Activated CD4-positive, CD25-positive, alpha-beta regulatory T cell treated with anti-CD3 and anti-CD28 coated beads, Interleukin-2, amount 50 U/mL, for 24 hours (primary cell): ENCODE data around the gene ZBTB24.

ENCODE experiments used
- ATAC-seq, 2 donors: fragments of 150-1000 bp; cut with Tn5 transposase; one replicate each; pipeline ENCODE4 v1.10.0; 2021; ENCODE audit warnings: mild to moderate bottlenecking in 1 of 2, moderate library complexity in 1 of 2

ZBTB24 gene

GRCh38 chr6:109449064-109449794 is 33.8 kb downstream of the ZBTB24 start:
- ATAC-seq = peak in 1 of 2 donors; percentile 3

DNA sequence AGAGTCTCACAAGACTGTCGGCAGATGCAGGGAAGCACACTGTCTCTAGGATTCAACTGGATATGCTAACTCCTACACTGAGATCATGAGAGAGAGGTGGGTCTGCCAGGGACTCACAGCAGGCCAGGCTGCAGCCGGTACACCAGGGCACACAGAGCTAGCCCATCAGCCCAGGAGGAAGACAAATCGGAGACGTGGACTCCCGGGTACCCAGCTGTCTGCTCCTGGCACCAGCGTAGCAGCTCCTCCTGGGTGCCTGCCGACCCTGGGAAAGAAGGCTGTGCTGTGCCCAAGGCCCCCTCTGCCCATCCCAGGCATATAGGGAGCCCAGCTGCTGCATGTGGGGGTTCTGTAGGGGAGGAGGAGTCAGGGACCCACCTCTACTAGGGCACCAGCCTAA is 34.4 kb downstream of the ZBTB24 start:
- ATAC-seq = no peak

DNA sequence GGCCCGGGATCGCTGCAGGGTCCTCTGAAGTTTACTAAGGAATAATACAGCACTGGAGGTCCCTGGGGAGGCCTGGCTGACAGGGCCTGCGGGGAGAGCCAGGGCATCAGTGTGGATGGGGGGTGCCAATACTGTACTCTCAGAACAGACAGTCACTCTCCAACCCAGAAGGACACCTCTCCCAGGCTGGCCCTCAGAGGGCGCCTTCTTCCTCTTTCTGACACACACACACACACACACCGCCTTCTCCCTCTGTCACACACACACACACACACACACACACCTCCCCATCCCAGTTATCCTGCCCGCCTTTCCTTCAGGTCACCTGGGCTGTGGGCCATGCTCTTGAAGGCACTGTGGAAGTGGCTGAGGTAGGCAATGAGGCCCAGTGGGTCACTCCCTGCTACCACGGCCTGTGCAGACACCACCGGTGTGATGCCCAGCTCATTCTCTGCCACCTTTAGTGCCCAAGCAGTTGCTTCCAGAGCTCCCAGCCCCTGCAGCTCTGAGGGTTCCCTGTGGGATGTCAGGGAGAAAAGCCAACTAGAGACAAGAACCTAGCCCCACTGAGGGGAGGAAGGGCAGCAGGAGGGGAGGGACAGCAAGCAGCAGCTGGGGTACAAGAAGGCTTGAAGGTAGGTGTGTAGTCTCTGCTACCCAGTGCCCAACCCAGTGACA is 35.0 kb downstream of the ZBTB24 start:
- ATAC-seq = no peak

- ATAC-seq = no peak
Measured at GRCh38 chr6:109447087-109447486, 35.9 kb downstream of the ZBTB24 start.

- no peak for ATAC-seq
Measured at GRCh38 chr6:109446541-109446940, 36.5 kb downstream of the ZBTB24 start.

DNA sequence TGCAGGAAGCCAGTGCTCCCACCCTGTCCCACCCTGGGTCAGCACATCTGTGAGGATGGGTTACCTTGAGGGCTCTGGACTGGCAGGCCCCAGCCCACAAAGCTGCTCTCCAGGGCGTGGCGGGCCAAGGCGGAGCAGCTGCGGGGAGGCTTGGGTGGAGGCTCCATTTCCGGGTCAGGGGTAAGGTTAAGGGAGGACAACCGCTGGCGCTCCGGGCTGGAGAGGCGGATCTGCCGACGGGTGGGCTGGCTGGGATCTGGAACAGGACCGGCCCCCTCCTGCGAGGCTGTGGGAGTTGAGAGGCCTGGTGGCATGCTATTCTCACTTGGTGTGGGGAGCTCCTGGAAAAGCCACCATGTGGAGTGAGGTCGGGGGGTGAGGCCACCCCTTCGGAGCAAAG is 36.9 kb downstream of the ZBTB24 start:
- no peak for ATAC-seq

GRCh38 chr6:109445382-109445781 is 37.6 kb downstream of the ZBTB24 start:
- ATAC-seq = no peak

GRCh38 chr6:109443425-109443950 is 39.5 kb downstream of the ZBTB24 start:
- ATAC-seq = no peak

GRCh38 chr6:109442393-109442924 is 40.6 kb downstream of the ZBTB24 start:
- ATAC-seq = no peak

DNA sequence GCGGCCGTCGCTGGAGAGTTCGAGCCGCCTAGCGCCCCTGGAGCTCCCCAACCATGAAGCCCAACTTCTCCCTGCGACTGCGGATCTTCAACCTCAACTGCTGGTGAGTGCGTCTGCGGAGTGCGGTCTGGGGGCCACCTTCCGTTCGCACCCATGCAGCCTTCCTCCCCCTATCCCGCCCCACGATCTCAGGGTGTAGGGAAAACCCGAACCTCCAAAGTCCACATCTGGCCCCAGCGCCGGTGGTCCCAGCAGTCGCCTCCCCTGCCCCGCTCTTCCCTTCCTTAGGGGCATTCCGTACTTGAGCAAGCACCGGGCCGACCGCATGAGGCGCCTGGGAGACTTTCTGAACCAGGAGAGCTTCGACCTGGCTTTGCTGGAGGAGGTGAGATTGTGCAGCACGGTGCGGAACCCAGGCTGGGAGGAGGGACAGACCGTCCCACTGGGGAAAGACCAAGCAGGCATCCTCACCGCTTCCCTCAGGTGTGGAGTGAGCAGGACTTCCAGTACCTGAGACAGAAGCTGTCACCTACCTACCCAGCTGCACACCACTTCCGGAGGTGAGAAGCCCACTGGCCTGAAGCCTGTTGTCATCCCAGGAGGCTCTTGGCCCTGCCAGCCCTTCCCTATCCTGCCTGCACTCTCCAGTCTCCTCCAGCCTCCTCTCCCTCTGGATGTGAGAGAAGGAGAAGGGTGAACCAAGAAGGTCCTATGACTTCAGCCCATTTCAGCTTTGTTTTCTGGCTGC is 41.8 kb downstream of the ZBTB24 start:
- ATAC-seq = peak; percentile 24 to 25

DNA sequence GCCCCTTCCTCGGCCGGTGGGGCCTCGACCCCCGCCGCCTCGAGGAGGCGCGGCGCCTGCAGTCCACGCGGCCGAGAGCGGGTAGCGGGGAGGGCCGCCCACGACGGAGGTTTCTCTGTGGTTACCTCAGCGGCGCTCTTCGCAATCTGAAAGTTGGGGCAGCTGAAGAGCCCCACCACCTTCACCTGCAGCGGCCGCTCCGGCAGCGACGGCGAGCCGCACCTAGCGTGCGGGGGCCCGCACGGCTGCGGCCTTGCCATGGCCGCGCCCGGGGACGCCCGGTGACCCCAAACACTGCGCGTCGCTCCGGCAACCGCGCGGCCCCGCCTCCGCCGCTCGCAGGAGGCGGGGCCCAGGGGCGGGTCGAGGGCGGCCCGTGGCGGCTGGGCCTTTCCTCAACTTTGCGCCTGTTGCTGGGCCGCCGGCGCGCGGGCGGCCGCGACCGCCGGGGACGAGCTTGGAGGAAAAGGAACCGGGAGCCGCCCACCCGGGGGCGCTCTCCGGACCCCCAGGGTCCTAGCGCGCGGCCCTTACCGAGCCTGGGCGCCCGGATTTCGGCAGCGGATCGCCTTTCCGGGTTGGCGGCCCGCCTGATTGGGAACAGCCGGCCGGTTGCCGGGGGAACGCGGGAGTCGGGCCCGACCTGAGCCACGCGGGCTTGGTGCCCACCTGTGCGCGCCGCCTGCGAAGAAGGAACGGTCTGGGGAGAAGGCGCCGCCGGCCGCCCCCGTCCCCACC is 42.5 kb downstream of the ZBTB24 start, which contains the start of the genes PPIL6 and SMPD2:
PPIL6 (minus strand) TSS at position 298 of the 738 bp plus-strand sequence; CDS start at position 260, 38 bp downstream.
SMPD2 (plus strand) TSS at position 394 of the 738 bp plus-strand sequence. CDS start 398 bp downstream, outside the sequence.
- peak; percentile 86 to 89 for ATAC-seq

- ATAC-seq = no peak
Measured at GRCh38 chr6:109436041-109436440, 47.0 kb downstream of the ZBTB24 start.

GRCh38 chr6:109434456-109434855 is 48.6 kb downstream of the ZBTB24 start:
- no peak for ATAC-seq

- no peak for ATAC-seq
Measured at GRCh38 chr6:109429496-109429895, 53.5 kb downstream of the ZBTB24 start.

- no peak for ATAC-seq
Measured at GRCh38 chr6:109428889-109429477, 54.0 kb downstream of the ZBTB24 start.

- ATAC-seq = no peak
Measured at GRCh38 chr6:109424946-109425345, 58.1 kb downstream of the ZBTB24 start.

DNA sequence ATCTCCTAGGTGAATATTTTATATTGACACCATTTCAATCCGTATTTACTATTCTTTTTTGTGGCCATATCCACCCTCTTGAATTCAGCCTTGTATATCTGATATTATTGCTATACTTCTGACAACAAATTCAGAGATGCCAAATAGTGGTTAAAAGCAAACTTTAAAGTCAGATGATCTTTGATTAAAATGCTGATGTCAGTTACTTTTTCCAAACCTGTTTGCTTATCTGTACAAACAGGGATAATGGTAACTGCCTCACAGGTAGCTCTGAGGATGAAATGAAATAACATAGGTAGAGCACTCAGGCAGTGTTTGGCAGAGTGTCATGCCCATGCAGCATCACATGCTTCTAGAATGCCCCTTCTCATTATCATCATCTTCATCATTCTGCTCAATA is 61.8 kb downstream of the ZBTB24 start:
- no peak for ATAC-seq

- no peak for ATAC-seq
Measured at GRCh38 chr6:109420751-109421150, 62.3 kb downstream of the ZBTB24 start.

DNA sequence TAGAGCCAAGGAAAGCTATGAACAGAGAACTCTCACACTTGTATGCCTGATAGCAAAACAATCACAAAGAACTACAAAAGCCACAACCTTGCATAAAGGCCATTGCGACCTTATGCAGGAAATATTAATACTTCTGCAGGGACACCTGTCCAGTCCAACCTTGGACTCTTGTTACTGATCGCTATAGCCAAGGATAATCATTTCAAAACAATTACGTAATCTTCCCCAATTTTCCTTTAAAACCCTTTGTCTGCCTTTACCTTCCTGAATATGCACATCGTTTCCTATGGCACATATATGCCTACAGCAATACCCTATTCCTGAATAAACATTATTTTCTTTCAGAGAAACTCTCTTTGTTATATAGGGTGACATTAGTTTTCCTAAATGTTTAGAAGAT is 65.4 kb downstream of the ZBTB24 start:
- ATAC-seq = no peak
